ENCODE data around the gene RAPGEF3.
A peak's percentile ranks its signal among the peaks of the same experiment; 100 is the strongest.

RAPGEF3 gene

DNA sequence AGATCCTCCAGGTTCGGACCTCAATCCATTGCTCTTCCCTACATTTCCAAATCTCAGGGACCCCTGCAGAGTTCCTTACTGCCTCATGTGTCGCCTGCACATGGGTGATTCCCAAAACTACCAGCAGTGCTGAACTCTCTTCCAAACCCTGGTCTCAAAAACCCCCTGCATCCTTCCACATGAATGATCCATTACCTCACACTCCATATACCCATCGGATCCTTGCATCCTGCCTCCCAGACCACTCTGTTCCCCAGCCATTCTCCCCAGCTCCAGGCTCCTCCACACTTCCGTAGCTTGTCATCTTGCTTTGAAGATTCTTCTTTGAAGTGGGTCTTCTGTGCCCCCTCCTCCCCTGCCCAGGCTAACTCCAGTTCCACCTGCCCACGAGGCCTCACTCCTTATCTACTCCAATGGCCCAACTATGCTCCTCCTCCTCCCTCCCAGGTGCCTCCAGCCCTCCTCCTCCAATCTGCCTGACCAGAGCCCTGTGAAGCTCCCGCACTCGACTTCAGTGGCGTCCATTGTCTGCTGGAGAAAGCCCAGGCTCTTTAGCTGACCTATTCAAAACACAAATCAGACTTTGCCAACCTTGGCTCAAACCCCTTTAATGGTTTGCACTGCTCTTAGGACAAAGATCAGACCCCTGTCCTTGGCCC lies 13.8 kb downstream of the RAPGEF3 start:
- H3K4me1 ChIP-seq (ENCODE audit: control insufficient read depth, insufficient read depth, low read length, poor library complexity, severe bottlenecking), result peaks cover 19% of the 10 kb centered on the region
- H3K4me3 ChIP-seq (ENCODE audit: insufficient read depth, low read depth, low read length, poor library complexity, severe bottlenecking), result no peak overlapping the region
- H3K27ac ChIP-seq (ENCODE audit: insufficient read depth, low read length, poor library complexity, severe bottlenecking), result no peak overlapping the region
- no peaks in the 10 kb centered on the region for H3K27me3 ChIP-seq (replicated peaks; ENCODE audit: control insufficient read depth, insufficient read depth, low read length, poor library complexity, severe bottlenecking)
- DNase-seq, result no peak
- no peaks in the 10 kb centered on the region for H3K9me3 ChIP-seq (ENCODE audit: control insufficient read depth, low read length)
- H3K36me3 ChIP-seq (ENCODE audit: control insufficient read depth, insufficient read depth, low read length), result no peaks in the 10 kb centered on the region

DNA sequence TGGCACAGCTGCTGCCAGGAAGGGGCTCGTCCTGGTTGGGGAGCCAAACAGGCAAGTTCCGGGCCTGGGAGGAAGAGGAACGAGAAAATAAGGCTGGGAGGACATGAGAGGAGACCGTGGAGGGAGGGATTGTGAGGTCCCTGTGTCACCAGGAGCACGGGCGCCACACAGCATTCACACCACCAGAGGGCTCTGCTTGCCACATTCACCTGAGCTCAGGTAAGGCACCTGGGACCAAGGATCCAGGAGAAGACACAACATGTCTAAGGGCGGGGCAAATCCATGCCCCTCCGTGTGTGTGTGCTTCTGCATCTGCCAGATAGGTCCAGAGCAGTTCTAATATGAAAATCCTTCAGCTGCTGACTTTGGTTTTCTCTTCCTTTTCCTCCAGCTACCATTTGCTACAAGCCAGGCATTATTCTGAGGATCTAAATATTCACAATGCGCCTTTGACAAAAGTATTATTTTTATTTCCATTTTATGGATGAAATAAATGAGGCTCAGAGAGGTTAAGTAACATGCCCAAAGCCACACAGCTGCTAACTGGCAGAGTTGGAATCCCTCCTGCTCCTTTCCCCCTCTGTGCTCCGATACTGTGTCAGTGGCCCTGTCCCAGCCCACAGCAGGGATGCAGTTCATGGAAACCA lies 14.6 kb downstream of the RAPGEF3 start:
- no peaks in the 10 kb centered on the region for H3K9me3 ChIP-seq (ENCODE audit: control insufficient read depth, low read length)
- peak; percentile 31 to 35 (median 33) for DNase-seq

DNA sequence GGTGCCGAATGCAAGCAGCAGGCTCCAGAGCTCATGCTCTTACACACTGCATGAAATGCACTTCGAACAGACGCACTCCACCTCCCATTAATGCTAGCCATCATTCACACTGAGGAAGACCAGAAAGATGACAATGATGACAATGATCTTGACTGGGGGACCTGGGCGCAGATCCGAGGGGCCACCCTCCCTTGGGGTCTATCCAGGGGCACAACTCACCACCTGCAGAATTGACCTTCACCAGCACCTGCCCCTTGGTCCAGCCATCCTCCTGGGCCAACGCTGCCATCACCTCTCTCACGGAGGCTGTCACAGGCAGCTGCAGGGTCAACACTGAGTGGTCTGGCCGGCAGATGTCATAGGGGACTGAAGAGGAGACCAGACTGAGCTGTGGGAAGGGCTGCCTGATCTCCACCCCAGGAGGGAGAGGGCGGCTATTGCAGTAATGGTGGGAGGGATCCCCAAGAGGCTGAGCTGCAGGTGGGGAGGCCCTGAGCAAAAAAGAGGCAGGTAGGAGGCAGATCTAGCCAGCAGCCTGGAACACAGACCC lies 15.3 kb downstream of the RAPGEF3 start:
- DNase-seq, result no peak
- H3K4me3 ChIP-seq (ENCODE audit: insufficient read depth, low read depth, low read length, poor library complexity, severe bottlenecking), result no peak overlapping the region
- H3K27me3 ChIP-seq (replicated peaks; ENCODE audit: control insufficient read depth, insufficient read depth, low read length, poor library complexity, severe bottlenecking), result no peaks in the 10 kb centered on the region
- peaks cover 19% of the 10 kb centered on the region for H3K4me1 ChIP-seq (ENCODE audit: control insufficient read depth, insufficient read depth, low read length, poor library complexity, severe bottlenecking)
- no peaks in the 10 kb centered on the region for H3K9me3 ChIP-seq (ENCODE audit: control insufficient read depth, low read length)
- no peak overlapping the region for H3K27ac ChIP-seq (ENCODE audit: insufficient read depth, low read length, poor library complexity, severe bottlenecking)
- H3K36me3 ChIP-seq (ENCODE audit: control insufficient read depth, insufficient read depth, low read length), result no peaks in the 10 kb centered on the region

More for the DNA sequence above, 14.6 kb downstream of the RAPGEF3 start:
- H3K4me1 ChIP-seq (ENCODE audit: control insufficient read depth, insufficient read depth, low read length, poor library complexity, severe bottlenecking), result peaks cover 19% of the 10 kb centered on the region
- no peak overlapping the region for H3K4me3 ChIP-seq (ENCODE audit: insufficient read depth, low read depth, low read length, poor library complexity, severe bottlenecking)
- no peak overlapping the region for H3K27ac ChIP-seq (ENCODE audit: insufficient read depth, low read length, poor library complexity, severe bottlenecking)
- no peaks in the 10 kb centered on the region for H3K27me3 ChIP-seq (replicated peaks; ENCODE audit: control insufficient read depth, insufficient read depth, low read length, poor library complexity, severe bottlenecking)
- H3K36me3 ChIP-seq (ENCODE audit: control insufficient read depth, insufficient read depth, low read length), result no peaks in the 10 kb centered on the region

DNA sequence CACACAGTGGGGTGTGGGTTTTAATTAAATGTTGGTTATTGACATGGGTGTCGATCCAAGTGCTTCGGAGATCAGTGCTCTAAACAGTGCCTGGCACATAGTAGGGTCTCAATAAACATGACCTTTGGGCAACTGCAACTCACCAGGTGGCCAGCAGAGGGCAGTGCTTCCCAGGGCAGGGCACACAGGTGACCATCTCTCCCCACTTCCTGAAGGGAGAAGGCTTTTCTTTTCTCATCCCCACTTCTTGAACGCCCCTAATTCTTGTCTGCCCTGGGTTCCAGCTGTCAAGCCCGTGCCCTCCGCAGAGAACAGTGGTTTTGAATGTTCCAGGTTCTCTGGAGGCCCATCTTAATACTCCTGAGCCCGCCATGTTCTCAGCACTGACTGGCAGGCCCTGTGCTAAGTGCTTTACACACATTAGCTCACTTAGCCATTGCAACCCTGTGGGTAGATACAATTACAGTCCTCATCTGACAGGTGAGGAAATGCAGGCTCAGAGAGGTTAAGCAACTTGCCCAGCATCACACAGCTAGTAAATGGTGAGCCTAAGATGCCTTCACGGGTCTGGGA lies 16.3 kb downstream of the RAPGEF3 start:
- DNase-seq, result peak; percentile 38 to 71 (median 64)
- H3K4me1 ChIP-seq (ENCODE audit: control insufficient read depth, insufficient read depth, low read length, poor library complexity, severe bottlenecking), result peaks cover 19% of the 10 kb centered on the region
- H3K36me3 ChIP-seq (ENCODE audit: control insufficient read depth, insufficient read depth, low read length), result no peaks in the 10 kb centered on the region
- no peaks in the 10 kb centered on the region for H3K27me3 ChIP-seq (replicated peaks; ENCODE audit: control insufficient read depth, insufficient read depth, low read length, poor library complexity, severe bottlenecking)
- no peak overlapping the region for H3K27ac ChIP-seq (ENCODE audit: insufficient read depth, low read length, poor library complexity, severe bottlenecking)
- H3K4me3 ChIP-seq (ENCODE audit: insufficient read depth, low read depth, low read length, poor library complexity, severe bottlenecking), result no peak overlapping the region
- no peaks in the 10 kb centered on the region for H3K9me3 ChIP-seq (ENCODE audit: control insufficient read depth, low read length)

DNA sequence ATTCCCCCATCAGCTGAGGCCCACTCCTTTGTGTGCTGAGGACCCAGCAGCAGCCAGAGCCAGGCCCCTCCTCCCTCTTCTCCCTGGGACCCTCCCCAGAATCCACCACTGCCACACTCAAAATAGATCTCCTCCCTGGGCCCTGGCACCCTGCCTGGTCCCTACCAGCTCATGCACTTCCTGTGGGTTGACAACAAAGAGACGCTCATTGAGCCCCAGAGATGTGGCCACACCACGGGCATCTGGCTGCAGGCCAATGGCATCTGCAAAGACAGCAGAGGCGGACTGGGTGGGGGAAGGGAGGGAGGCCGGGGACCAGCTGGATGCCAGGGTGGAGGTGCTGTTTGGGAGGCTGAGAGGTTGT lies 17.4 kb downstream of the RAPGEF3 start:
- Histone ChIP-seq H3K9me3 (ENCODE audit: control insufficient read depth, low read length) (no peaks in the 10 kb centered on the region), H3K4me1 (ENCODE audit: control insufficient read depth, insufficient read depth, low read length, poor library complexity, severe bottlenecking) (peaks cover 19% of the 10 kb centered on the region), H3K27me3 (replicated peaks; ENCODE audit: control insufficient read depth, insufficient read depth, low read length, poor library complexity, severe bottlenecking) (no peaks in the 10 kb centered on the region), H3K4me3 (ENCODE audit: insufficient read depth, low read depth, low read length, poor library complexity, severe bottlenecking) (no peak overlapping the region), H3K27ac (ENCODE audit: insufficient read depth, low read length, poor library complexity, severe bottlenecking) (no peak overlapping the region), H3K36me3 (ENCODE audit: control insufficient read depth, insufficient read depth, low read length) (no peaks in the 10 kb centered on the region)
- DNase-seq, result peak; percentile 63 to 68 (median 66)

DNA sequence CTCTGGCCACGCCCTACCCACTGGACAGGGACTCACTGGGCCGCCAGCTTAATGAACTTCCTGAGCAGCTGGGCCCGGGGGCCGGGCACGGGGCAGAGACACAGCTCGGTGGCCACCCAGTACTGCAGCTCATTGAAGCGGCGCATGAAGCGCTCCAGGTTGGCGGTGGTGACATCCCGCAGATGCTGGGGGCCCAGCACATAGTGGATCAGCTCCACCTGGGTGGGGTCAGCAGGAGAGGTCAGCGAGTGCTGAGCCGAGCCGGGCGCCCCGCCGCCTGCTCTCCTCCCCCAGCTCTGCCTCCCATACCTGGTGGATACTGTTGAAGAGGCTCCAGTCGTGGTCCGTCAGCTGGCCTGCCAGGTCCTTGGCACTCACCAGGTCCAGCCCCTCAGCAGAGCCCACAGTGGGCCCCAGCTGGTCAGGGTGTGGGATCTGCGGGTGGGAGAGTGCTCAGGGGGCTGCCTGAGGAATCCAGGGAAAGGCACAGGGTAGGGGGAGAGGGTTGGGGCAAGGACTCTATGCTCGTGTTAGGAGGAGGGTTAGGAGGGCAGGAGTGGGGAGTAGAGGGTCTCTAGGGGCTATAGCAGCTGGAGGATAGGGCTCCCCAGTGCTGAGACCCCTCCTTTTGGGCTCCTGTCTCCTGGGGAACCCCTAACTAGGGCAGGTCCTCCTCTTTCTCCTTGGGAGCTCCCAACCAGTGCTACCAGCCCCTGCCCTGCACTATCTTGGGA lies 17.9 kb downstream of the RAPGEF3 start:
- Histone ChIP-seq H3K9me3 (ENCODE audit: control insufficient read depth, low read length) (no peaks in the 10 kb centered on the region), H3K4me1 (ENCODE audit: control insufficient read depth, insufficient read depth, low read length, poor library complexity, severe bottlenecking) (peaks cover 19% of the 10 kb centered on the region), H3K27me3 (replicated peaks; ENCODE audit: control insufficient read depth, insufficient read depth, low read length, poor library complexity, severe bottlenecking) (no peaks in the 10 kb centered on the region), H3K36me3 (ENCODE audit: control insufficient read depth, insufficient read depth, low read length) (no peaks in the 10 kb centered on the region), H3K4me3 (ENCODE audit: insufficient read depth, low read depth, low read length, poor library complexity, severe bottlenecking) (no peak overlapping the region), H3K27ac (ENCODE audit: insufficient read depth, low read length, poor library complexity, severe bottlenecking) (peak overlapping the region; percentile 47)
- no peak for DNase-seq

DNA sequence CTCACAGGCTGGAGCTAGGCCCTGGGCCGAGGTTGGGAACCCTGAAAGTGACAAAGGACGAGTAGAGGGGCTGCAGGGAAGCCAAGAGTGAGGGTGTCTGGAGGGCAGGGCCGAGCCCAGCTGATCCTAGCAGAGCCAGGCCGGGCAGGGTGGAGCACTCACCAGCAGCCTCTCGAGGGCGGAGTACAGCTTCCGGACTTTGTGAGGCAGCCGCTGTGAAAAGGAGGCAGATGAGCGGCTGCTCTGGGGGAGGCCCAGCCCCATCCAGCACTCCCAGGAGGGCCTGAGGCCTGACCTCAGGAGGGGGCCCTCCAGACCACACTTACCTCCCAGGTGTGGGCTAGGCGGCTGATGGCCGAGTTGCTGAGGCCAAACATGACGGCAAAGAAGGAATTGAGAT lies 18.7 kb downstream of the RAPGEF3 start:
- peaks cover 19% of the 10 kb centered on the region for H3K4me1 ChIP-seq (ENCODE audit: control insufficient read depth, insufficient read depth, low read length, poor library complexity, severe bottlenecking)
- H3K36me3 ChIP-seq (ENCODE audit: control insufficient read depth, insufficient read depth, low read length), result no peaks in the 10 kb centered on the region
- H3K27me3 ChIP-seq (replicated peaks; ENCODE audit: control insufficient read depth, insufficient read depth, low read length, poor library complexity, severe bottlenecking), result no peaks in the 10 kb centered on the region
- DNase-seq, result no peak
- H3K27ac ChIP-seq (ENCODE audit: insufficient read depth, low read length, poor library complexity, severe bottlenecking), result no peak overlapping the region
- no peaks in the 10 kb centered on the region for H3K9me3 ChIP-seq (ENCODE audit: control insufficient read depth, low read length)
- H3K4me3 ChIP-seq (ENCODE audit: insufficient read depth, low read depth, low read length, poor library complexity, severe bottlenecking), result no peak overlapping the region

DNA sequence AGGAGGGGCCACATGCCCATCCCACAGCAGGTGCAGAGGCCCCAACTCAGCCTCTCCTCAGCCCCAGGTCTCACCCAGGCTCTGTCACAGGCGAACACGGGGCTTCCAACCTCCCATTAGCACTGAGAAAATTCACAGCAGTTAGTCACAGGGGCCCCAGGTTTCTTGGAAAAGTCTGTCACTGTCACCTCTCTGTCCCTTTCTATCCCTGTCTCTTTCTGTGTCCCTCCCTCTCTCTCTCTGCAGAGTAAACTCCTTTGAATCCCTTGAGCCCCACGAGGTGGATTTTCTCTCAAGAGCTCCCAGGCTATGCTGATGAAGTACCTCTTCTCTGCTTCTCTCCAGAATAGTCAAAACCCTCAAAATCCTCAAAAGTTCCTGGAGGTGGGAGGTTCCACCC lies 19.4 kb downstream of the RAPGEF3 start:
- H3K27me3 ChIP-seq (replicated peaks; ENCODE audit: control insufficient read depth, insufficient read depth, low read length, poor library complexity, severe bottlenecking), result no peaks in the 10 kb centered on the region
- no peak overlapping the region for H3K4me3 ChIP-seq (ENCODE audit: insufficient read depth, low read depth, low read length, poor library complexity, severe bottlenecking)
- DNase-seq, result no peak
- H3K36me3 ChIP-seq (ENCODE audit: control insufficient read depth, insufficient read depth, low read length), result no peaks in the 10 kb centered on the region
- no peak overlapping the region for H3K27ac ChIP-seq (ENCODE audit: insufficient read depth, low read length, poor library complexity, severe bottlenecking)
- no peaks in the 10 kb centered on the region for H3K9me3 ChIP-seq (ENCODE audit: control insufficient read depth, low read length)
- peaks cover 19% of the 10 kb centered on the region for H3K4me1 ChIP-seq (ENCODE audit: control insufficient read depth, insufficient read depth, low read length, poor library complexity, severe bottlenecking)

DNA sequence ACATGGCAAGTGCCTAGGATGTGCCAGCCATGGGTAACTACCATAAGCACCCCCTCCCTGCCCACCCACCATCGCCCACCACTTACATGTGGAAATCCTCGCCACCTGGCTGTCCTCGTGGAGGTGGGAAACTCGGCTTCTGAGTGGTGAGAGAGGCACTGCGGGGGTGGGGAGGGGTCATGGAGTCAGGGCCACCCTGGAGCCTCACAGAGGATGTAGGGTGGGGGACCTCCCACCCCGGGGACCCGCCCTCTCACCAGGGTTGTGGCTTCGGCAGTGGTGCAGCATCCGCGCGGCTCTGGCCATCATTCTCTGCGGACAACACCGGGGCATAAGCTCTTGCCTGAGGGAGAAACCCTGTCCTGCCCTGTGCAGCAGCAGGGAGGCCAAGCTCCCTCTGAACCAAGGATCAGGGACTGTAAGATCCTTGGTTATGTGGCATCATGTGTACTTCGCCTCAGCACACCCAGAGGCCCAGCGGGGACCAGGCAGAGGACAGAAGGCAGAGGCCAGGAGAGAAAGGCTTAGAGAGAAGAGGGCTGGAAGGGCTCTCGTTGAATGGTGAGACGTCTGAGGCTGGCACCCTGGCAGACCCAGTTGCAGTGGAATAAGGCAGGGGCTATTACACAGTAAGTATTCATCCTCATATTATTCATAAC lies 20.6 kb downstream of the RAPGEF3 start:
- Histone ChIP-seq H3K27me3 (replicated peaks; ENCODE audit: control insufficient read depth, insufficient read depth, low read length, poor library complexity, severe bottlenecking) (no peaks in the 10 kb centered on the region), H3K9me3 (ENCODE audit: control insufficient read depth, low read length) (no peaks in the 10 kb centered on the region), H3K36me3 (ENCODE audit: control insufficient read depth, insufficient read depth, low read length) (no peaks in the 10 kb centered on the region), H3K27ac (ENCODE audit: insufficient read depth, low read length, poor library complexity, severe bottlenecking) (no peak overlapping the region), H3K4me1 (ENCODE audit: control insufficient read depth, insufficient read depth, low read length, poor library complexity, severe bottlenecking) (peaks cover 19% of the 10 kb centered on the region), H3K4me3 (ENCODE audit: insufficient read depth, low read depth, low read length, poor library complexity, severe bottlenecking) (no peak overlapping the region)
- no peak for DNase-seq

Measured in effector memory CD4-positive, alpha-beta T cell (primary cell).